Measurements from ENCODE around the gene DCDC1. TPM values are rescaled to one million over a fixed set of nuclear protein-coding genes. Genes with fewer than 3 reads are reported as not detected.

Gene DCDC1
- total and polyA plus RNA-seq, 12 donors, result 0.01 to 0.18 (median 0.09) TPM; not detected in 9

GRCh38 chr11:30852091-30852490 lies 517.4 kb downstream of the DCDC1 start:
- TF ChIP-seq, protein P1, sequence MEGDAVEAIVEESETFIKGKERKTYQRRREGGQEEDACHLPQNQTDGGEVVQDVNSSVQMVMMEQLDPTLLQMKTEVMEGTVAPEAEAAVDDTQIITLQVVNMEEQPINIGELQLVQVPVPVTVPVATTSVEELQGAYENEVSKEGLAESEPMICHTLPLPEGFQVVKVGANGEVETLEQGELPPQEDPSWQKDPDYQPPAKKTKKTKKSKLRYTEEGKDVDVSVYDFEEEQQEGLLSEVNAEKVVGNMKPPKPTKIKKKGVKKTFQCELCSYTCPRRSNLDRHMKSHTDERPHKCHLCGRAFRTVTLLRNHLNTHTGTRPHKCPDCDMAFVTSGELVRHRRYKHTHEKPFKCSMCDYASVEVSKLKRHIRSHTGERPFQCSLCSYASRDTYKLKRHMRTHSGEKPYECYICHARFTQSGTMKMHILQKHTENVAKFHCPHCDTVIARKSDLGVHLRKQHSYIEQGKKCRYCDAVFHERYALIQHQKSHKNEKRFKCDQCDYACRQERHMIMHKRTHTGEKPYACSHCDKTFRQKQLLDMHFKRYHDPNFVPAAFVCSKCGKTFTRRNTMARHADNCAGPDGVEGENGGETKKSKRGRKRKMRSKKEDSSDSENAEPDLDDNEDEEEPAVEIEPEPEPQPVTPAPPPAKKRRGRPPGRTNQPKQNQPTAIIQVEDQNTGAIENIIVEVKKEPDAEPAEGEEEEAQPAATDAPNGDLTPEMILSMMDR (IDR thresholded peaks at IDR 0.05), result no peak
- no peak overlapping the region for H3K27ac ChIP-seq
- WGBS, 2 donors, result 42 to 71% methylated on average over 1 of the region's 1 CpG
- peaks cover 0 to 10% (median 6%) of the 10 kb centered on the region in 11 donors for H3K9me3 ChIP-seq
- no peaks in the 10 kb centered on the region for H3K27me3 ChIP-seq
- intact Hi-C loops (cut with DNase I), result loop anchor here in 6 of 10 donors (5.0 to 10.0 kb wide), 4 partner anchors 63 to 505 kb away; partner anchors contain the start of gene MPPED2 (in 2 of the 6)
- no peak overlapping the region for H3K4me3 ChIP-seq
- H3K36me3 ChIP-seq, result no peaks in the 10 kb centered on the region
- ATAC-seq, result no peak
- no peak for DNase-seq
- peaks cover 0 to 4% (median 0%) of the 10 kb centered on the region in 9 donors for H3K4me1 ChIP-seq

GRCh38 chr11:30837252-30837651 lies 532.3 kb downstream of the DCDC1 start:
- DNase-seq (no peak), ATAC-seq (no peak)
- H3K27ac ChIP-seq, result no peak overlapping the region
- H3K36me3 ChIP-seq, result no peaks in the 10 kb centered on the region
- TF ChIP-seq, protein P1 (IDR thresholded peaks at IDR 0.05), result no peak
- 85 to 88% methylated on average over 1 of the region's 1 CpG for WGBS, 2 donors
- no peak overlapping the region for H3K4me3 ChIP-seq
- no peaks in the 10 kb centered on the region for H3K4me1 ChIP-seq
- H3K9me3 ChIP-seq, result peaks cover 0 to 22% (median 0%) of the 10 kb centered on the region in 11 donors
- intact Hi-C loops (cut with DNase I), result loop anchor here in 1 of 10 donors (5.0 kb wide), 1 partner anchor 190 kb away; no protein-coding TSS in a partner anchor
- no peaks in the 10 kb centered on the region for H3K27me3 ChIP-seq

DNA sequence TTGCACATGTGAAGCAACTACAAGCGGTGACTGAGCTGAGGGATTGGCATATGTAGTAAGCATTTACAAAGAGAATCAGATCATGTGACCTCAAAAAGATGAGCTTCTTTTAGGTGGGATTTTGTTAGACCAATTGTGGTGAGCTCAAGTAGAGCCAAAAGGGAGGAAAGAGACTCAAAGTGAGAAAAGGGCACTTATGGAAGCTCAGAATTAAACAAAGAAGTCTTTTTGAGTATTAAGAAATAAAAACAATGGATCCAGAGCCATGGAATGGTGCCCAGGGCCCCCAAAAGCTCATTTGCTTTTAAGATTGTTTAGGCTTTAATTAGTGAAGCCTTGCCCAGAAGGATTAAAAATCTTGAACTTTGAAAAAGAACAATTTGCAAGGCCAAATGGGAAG lies 536.7 kb downstream of the DCDC1 start:
- TF ChIP-seq, protein P1 (IDR thresholded peaks at IDR 0.05), result no peak
- no peak for ATAC-seq
- intact Hi-C loops (cut with DNase I), result no loop called here
- no peaks in the 10 kb centered on the region for H3K4me1 ChIP-seq
- no peak overlapping the region for H3K4me3 ChIP-seq
- H3K36me3 ChIP-seq, result no peaks in the 10 kb centered on the region
- no peaks in the 10 kb centered on the region for H3K27me3 ChIP-seq
- DNase-seq, result no peak
- WGBS, 2 donors, result 76 to 92% methylated on average over 1 of the region's 1 CpG
- no peak overlapping the region for H3K27ac ChIP-seq
- peaks cover 0 to 22% (median 0%) of the 10 kb centered on the region in 11 donors for H3K9me3 ChIP-seq

DNA sequence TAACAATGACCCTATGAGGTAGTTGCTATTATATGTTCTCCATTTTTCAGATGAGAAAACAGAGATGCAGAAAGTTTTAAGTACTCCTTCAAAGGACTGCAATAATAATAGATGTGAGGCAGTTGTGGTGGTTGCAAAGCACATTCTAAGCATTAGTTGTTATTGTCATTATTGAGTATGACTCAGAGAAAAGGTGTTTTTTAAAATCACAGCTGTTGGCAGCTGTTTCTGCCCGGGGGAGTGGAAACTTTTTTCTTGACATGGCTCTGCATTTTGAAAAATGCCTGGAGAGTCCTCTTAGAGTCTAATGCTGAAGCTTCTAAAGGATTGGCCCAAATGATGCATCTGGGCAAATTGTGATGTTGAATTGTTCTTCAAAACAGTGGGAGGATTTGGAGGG lies 538.9 kb downstream of the DCDC1 start:
- WGBS, 2 donors, result 40 to 47% methylated on average over 1 of the region's 1 CpG
- no peaks in the 10 kb centered on the region for H3K36me3 ChIP-seq
- TF ChIP-seq, protein P1 (IDR thresholded peaks at IDR 0.05), result no peak

More for the DNA sequence above, 538.9 kb downstream of the DCDC1 start:
- intact Hi-C loops (cut with DNase I), result no loop called here
- Histone ChIP-seq H3K4me3 (no peak overlapping the region), H3K27ac (no peak overlapping the region), H3K27me3 (no peaks in the 10 kb centered on the region), H3K4me1 (no peaks in the 10 kb centered on the region), H3K9me3 (peaks cover 0 to 12% (median 0%) of the 10 kb centered on the region in 11 donors)
- DNase-seq, result no peak
- ATAC-seq, result no peak

Measured in heart right ventricle (tissue), 16 donors.